Measurements from ENCODE around the gene CAPN5. TPM values are rescaled to one million over a fixed set of nuclear protein-coding genes. Genes with fewer than 3 reads are reported as not detected.

The CAPN5 gene
- total and polyA plus RNA-seq, 10 donors, result 0.80 to 9.2 (median 4.6) TPM

GRCh38 chr11:77029829-77030228 lies 36.9 kb upstream of the CAPN5 start:
- TF ChIP-seq POLR2AphosphoS5 (IDR thresholded peaks at IDR 0.05), result no peak
- TF ChIP-seq POLR2A (IDR thresholded peaks at IDR 0.05), result no peak
- TF ChIP-seq CTCF (IDR thresholded peaks at IDR 0.05 in 8 of 11, conservative IDR thresholded peaks at IDR 0.05 in 3 of 11), result no peak
- Histone ChIP-seq H3K9me3 (no peaks in the 10 kb centered on the region), H3K27ac (no peak overlapping the region), H3K27me3 (replicated peaks in 1 of 7) (peaks cover 0 to 27% (median 8%) of the 10 kb centered on the region in 7 donors), H3K4me3 (no peak overlapping the region), H3K4me1 (peaks cover 0 to 4% (median 0%) of the 10 kb centered on the region in 6 donors), H3K36me3 (no peaks in the 10 kb centered on the region)
- intact Hi-C loops (cut with DNase I; ENCODE audit: low total_unique reads), result no loop called here
- DNase-seq, result no peak
- 74 to 92% (median 81%) methylated on average over 7 of the region's 7 CpGs for WGBS, 5 donors

- 75 to 86% (median 84%) methylated on average over 9 to 12 of the region's 12 CpGs for WGBS, 5 donors
- H3K4me1 ChIP-seq, result peaks cover 0 to 8% (median 0%) of the 10 kb centered on the region in 6 donors
- no peak overlapping the region for H3K27ac ChIP-seq
- intact Hi-C loops (cut with DNase I; ENCODE audit: low total_unique reads), result no loop called here
- TF ChIP-seq POLR2AphosphoS5 (IDR thresholded peaks at IDR 0.05) (no peak), POLR2A (IDR thresholded peaks at IDR 0.05) (no peak), CTCF (IDR thresholded peaks at IDR 0.05 in 8 of 11, conservative IDR thresholded peaks at IDR 0.05 in 3 of 11) (no peak)
- H3K9me3 ChIP-seq, result no peaks in the 10 kb centered on the region
- H3K27me3 ChIP-seq (replicated peaks in 1 of 7), result peaks cover 0 to 27% (median 8%) of the 10 kb centered on the region in 7 donors
- no peaks in the 10 kb centered on the region for H3K36me3 ChIP-seq
- DNase-seq, result no peak
- H3K4me3 ChIP-seq, result no peak overlapping the region
These were observed 35.8 kb upstream of the CAPN5 start for GRCh38 chr11:77030834-77031414.

GRCh38 chr11:77031599-77031998 lies 35.2 kb upstream of the CAPN5 start:
- WGBS, 5 donors, result 85 to 97% (median 92%) methylated on average over 3 of the region's 3 CpGs

More at GRCh38 chr11:77031599-77031998, 35.2 kb upstream of the CAPN5 start:
- no peak for DNase-seq
- Histone ChIP-seq H3K27me3 (replicated peaks in 1 of 7) (peaks cover 0 to 28% (median 8%) of the 10 kb centered on the region in 7 donors), H3K27ac (no peak overlapping the region), H3K4me3 (no peak overlapping the region), H3K36me3 (no peaks in the 10 kb centered on the region), H3K9me3 (no peaks in the 10 kb centered on the region), H3K4me1 (peaks cover 0 to 8% (median 0%) of the 10 kb centered on the region in 6 donors)
- TF ChIP-seq POLR2AphosphoS5 (IDR thresholded peaks at IDR 0.05) (no peak), POLR2A (IDR thresholded peaks at IDR 0.05) (no peak), CTCF (IDR thresholded peaks at IDR 0.05 in 8 of 11, conservative IDR thresholded peaks at IDR 0.05 in 3 of 11) (no peak)
- intact Hi-C loops (cut with DNase I; ENCODE audit: low total_unique reads), result no loop called here
